CMK (cell line): ENCODE results near the gene ARRB1.
A peak's percentile ranks its signal among the peaks of the same experiment; 100 is the strongest.

Experiments
- DNase-seq: peaks from one replicate; pipeline ENCODE4 v3.0.0-alpha.2; 2010; ENCODE audit warnings: low read depth

The ARRB1 gene

GRCh38 chr11:75219869-75220268, 131.6 kb downstream of the ARRB1 start:
- no peak for DNase-seq

- no peak for DNase-seq
Measured at GRCh38 chr11:75214843-75215242, 136.6 kb downstream of the ARRB1 start.

GRCh38 chr11:75214411-75214821, 137.0 kb downstream of the ARRB1 start:
- DNase-seq = peak; percentile 70
